HCT116 (cell line): ENCODE results near the gene ABCA5. TPM values are rescaled to one million over a fixed set of nuclear protein-coding genes. Genes with fewer than 3 reads are reported as not detected.

Source experiments
- ATAC-seq: fragments of 200-7000 bp; cut with Tn5 transposase; 2 replicates; pipeline ENCODE4 v1.9.1; 2020; ENCODE audit warnings: mild to moderate bottlenecking, moderate library complexity
- BruUV-seq: library from RNA; stranded (reverse); fragments of 400-500 nt; replicated peaks from 2 replicates; lab custom pipeline; 2021; lab: Mats Ljungman, UMichigan
- CTCF ChIA-PET: fragments of 300-600 bp; sonication (Branson Sonifier 250); formaldehyde crosslinking; loops from one replicate; lab custom pipeline; 2021; ENCODE audit warnings: antibody characterized with exemption; lab: Charles Lee
- POLR2A ChIA-PET: fragments of 300-600, 350-600 bp; sonication (Branson Sonifier 250); formaldehyde crosslinking; loops from one replicate; lab custom pipeline; 2021; ENCODE audit warnings: antibody characterized with exemption; lab: Charles Lee
- RAD21 ChIA-PET, 2 experiments: fragments of 300-600 bp; sonication (Branson Sonifier 250); formaldehyde crosslinking; loops; one replicate each; lab custom pipeline; 2023; ENCODE audit warnings: low total read pairs in 2 of 2; ENCODE audit not compliant: uncharacterized antibody in 2 of 2, unreplicated experiment in 2 of 2, low non-redundant PET in 1 of 2; lab: Charles Lee
- DNase-seq: peaks from one replicate; pipeline ENCODE4 v3.0.0-alpha.2; 2010; ENCODE audit warnings: low read depth, low spot score
- H2AFZ ChIP-seq: fragments of 200-600 bp; shearing (Covaris generic), sonication (generic); 2 replicates; pipeline ENCODE4 v1.6.1; 2017; ENCODE audit warnings: low read depth, mixed run types, mixed read lengths, antibody characterized with exemption, low read length; ENCODE audit not compliant: poor library complexity, severe bottlenecking
- H3K27ac ChIP-seq: 2 replicates; pipeline ENCODE4 v1.5.1; 2012; ENCODE audit warnings: low read depth, low read length
- H3K27me3 ChIP-seq: fragments of 200-600 bp; sonication (generic); 2 replicates; pipeline ENCODE4 v1.6.1; 2016; ENCODE audit warnings: mixed run types, low read length, mixed read lengths; ENCODE audit not compliant: insufficient read depth
- H3K36me3 ChIP-seq, 2 experiments: fragments of 200-500 bp in 1 of 2; fragments of 200-600 bp in 1 of 2; sonication (Bioruptor generic) in 1 of 2; sonication (generic) in 1 of 2; 2 replicates each; pipeline versions ENCODE4 v1.5.1 to v1.6.1; 2014 to 2016; ENCODE audit warnings: low read length in 2 of 2, inconsistent platforms in 1 of 2, mixed read lengths in 1 of 2, mixed run types in 1 of 2; ENCODE audit not compliant: insufficient read depth in 2 of 2, control insufficient read depth in 1 of 2
- H3K4me1 ChIP-seq, 2 experiments: fragments of 200-600 bp in 1 of 2; sonication (generic) in 1 of 2; 2 replicates each; pipeline versions ENCODE4 v1.5.1 to v1.6.1; 2012 to 2017; ENCODE audit warnings: low read length in 2 of 2, inconsistent platforms in 1 of 2, mild to moderate bottlenecking in 1 of 2, mixed read lengths in 1 of 2, mixed run types in 1 of 2, moderate library complexity in 1 of 2; ENCODE audit not compliant: insufficient read depth in 2 of 2, control insufficient read depth in 1 of 2
- H3K4me2 ChIP-seq: fragments of 200-600 bp; sonication (generic); 2 replicates; pipeline ENCODE4 v1.6.1; 2017; ENCODE audit warnings: mixed run types, low read length, mixed read lengths
- H3K4me3 ChIP-seq, 2 experiments: fragments of 200-600 bp in 1 of 2; sonication (generic) in 1 of 2; replicated peaks in 1 of 2; 2 replicates each; pipeline ENCODE4 v1.5.1; 2011 to 2016; ENCODE audit warnings: low read length in 2 of 2, control low read depth in 1 of 2, low read depth in 1 of 2, mild to moderate bottlenecking in 1 of 2, mixed read lengths in 1 of 2, mixed run types in 1 of 2
- H3K79me2 ChIP-seq: fragments of 200-600 bp; sonication (generic); 2 replicates; pipeline ENCODE4 v1.6.1; 2017; ENCODE audit warnings: mild to moderate bottlenecking, mixed run types, low read length, moderate library complexity, mixed read lengths; ENCODE audit not compliant: insufficient read depth
- H3K9ac ChIP-seq: fragments of 200-600 bp; sonication (generic); 2 replicates; pipeline ENCODE4 v1.6.1; 2016; ENCODE audit warnings: low read length, mixed read lengths
- H3K9me2 ChIP-seq: fragments of 200-600 bp; sonication (generic), shearing (Covaris generic); 2 replicates; pipeline ENCODE4 v1.6.1; 2017; ENCODE audit warnings: mixed run types, mild to moderate bottlenecking, moderate library complexity; ENCODE audit not compliant: insufficient read depth
- H3K9me3 ChIP-seq, 2 experiments: fragments of 200-500 bp in 1 of 2; fragments of 200-600 bp in 1 of 2; sonication (Bioruptor generic) in 1 of 2; sonication (generic) in 1 of 2; 2 replicates each; pipeline ENCODE4 v1.6.1; 2014 to 2017; ENCODE audit warnings: low read length in 2 of 2, mixed read lengths in 2 of 2, inconsistent platforms in 1 of 2, low read depth in 1 of 2, mild to moderate bottlenecking in 1 of 2, mixed run types in 1 of 2, moderate library complexity in 1 of 2; ENCODE audit not compliant: control insufficient read depth in 1 of 2, insufficient read depth in 1 of 2
- H4K20me1 ChIP-seq: fragments of 200-600 bp; sonication (generic), shearing (Covaris generic); 2 replicates; pipeline ENCODE4 v1.6.1; 2017; ENCODE audit warnings: mixed run types, mild to moderate bottlenecking, moderate library complexity; ENCODE audit not compliant: insufficient read depth
- CEBPB ChIP-seq: IDR thresholded peaks from 2 replicates; pipeline ENCODE4 v1.6.1; 2012; ENCODE audit warnings: low read depth
- ELF1 ChIP-seq: IDR thresholded peaks from 2 replicates; pipeline ENCODE4 v1.6.1; 2012; ENCODE audit warnings: low read depth, borderline replicate concordance
- EZH2phosphoT487 ChIP-seq: fragments of 200-600 bp; IDR thresholded peaks from 2 replicates; pipeline ENCODE4 v1.6.1; 2018; ENCODE audit warnings: antibody characterized with exemption, borderline replicate concordance
- FOSL1 ChIP-seq: IDR thresholded peaks from 2 replicates; pipeline ENCODE4 v1.6.1; 2012; ENCODE audit warnings: low read depth
- MAX ChIP-seq: IDR thresholded peaks from 2 replicates; pipeline ENCODE4 v1.6.1; 2012
- POLR2AphosphoS5 ChIP-seq: IDR thresholded peaks from 2 replicates; pipeline ENCODE4 v1.6.1; 2011; ENCODE audit warnings: mild to moderate bottlenecking, low read depth, low read length, moderate library complexity
- RAD21 ChIP-seq: IDR thresholded peaks from 2 replicates; pipeline ENCODE4 v1.6.1; 2012; ENCODE audit warnings: low read depth, mild to moderate bottlenecking
- SIN3A ChIP-seq: IDR thresholded peaks from 2 replicates; pipeline ENCODE4 v1.6.1; 2012; ENCODE audit warnings: low read depth
- SRF ChIP-seq: IDR thresholded peaks from 2 replicates; pipeline ENCODE4 v1.6.1; 2012; ENCODE audit warnings: low read depth
- TCF7L2 ChIP-seq: IDR thresholded peaks from 2 replicates; pipeline ENCODE4 v1.7.0; 2011; ENCODE audit warnings: borderline replicate concordance, inconsistent platforms; ENCODE audit not compliant: insufficient read depth, insufficient read length; ENCODE audit errors: extremely low read depth
- YY1 ChIP-seq: IDR thresholded peaks from 2 replicates; pipeline ENCODE4 v1.6.1; 2011; ENCODE audit warnings: low read length, low read depth, moderate library complexity, mild to moderate bottlenecking; ENCODE audit not compliant: insufficient replicate concordance; ENCODE audit errors: extremely low read depth
- ZFX ChIP-seq: fragments of 450-650 bp; IDR thresholded peaks from 2 replicates; pipeline ENCODE4 v1.6.1; 2017
- ZNF274 ChIP-seq: fragments of 200-500 bp; sonication (Bioruptor generic); IDR thresholded peaks from 2 replicates; pipeline ENCODE4 v1.6.1; 2014; ENCODE audit warnings: mild to moderate bottlenecking, low read depth, low read length, inconsistent platforms
- intact Hi-C: fragments of 100-400 bp; cut with micrococcal nuclease; formaldehyde crosslinking; loops from 2 replicates; pipeline ENCODE4 v1.10.0; 2022
- total RNA-seq: library from RNA; stranded (reverse); gene quantifications from one replicate; pipeline ENCODE4 v1.2.1, GENCODE V29; 2021; ENCODE audit not compliant: unreplicated experiment
- TF ChIP-seq, protein P1 (sequence below), 3 experiments: fragments of 200-600 bp in 1 of 3; sonication (generic) in 1 of 3; IDR thresholded peaks in 2 of 3; conservative IDR thresholded peaks in 1 of 3; 2 replicates each; pipeline ENCODE4 v1.5.1; 2012 to 2017; ENCODE audit warnings: low read depth in 2 of 3, low read length in 2 of 3, antibody characterized with exemption in 1 of 3, borderline replicate concordance in 1 of 3, control low read depth in 1 of 3, mild to moderate bottlenecking in 1 of 3, mixed read lengths in 1 of 3, mixed run types in 1 of 3, moderate library complexity in 1 of 3; ENCODE audit not compliant: insufficient read depth in 1 of 3
- TF ChIP-seq, protein P2 (sequence below): IDR thresholded peaks from 2 replicates; pipeline ENCODE4 v1.6.1; 2011; ENCODE audit warnings: mild to moderate bottlenecking, low read length, moderate library complexity; ENCODE audit not compliant: insufficient replicate concordance; ENCODE audit errors: extremely low read depth
- TF ChIP-seq, protein P3 (sequence below): IDR thresholded peaks from 2 replicates; pipeline ENCODE4 v1.6.1; 2012

ABCA5 gene
- total RNA-seq, 1 experiment from 2014 or later, result 6.8 TPM

GRCh38 chr17:69284646-69285045 lies 42.3 kb downstream of the ABCA5 start:
- intact Hi-C loops, result no loop called here
- BruUV-seq, result no TSS peak
- no peak overlapping the region for H2AFZ ChIP-seq
- no peak for TF ChIP-seq CEBPB
- ATAC-seq, result no peak
- H3K27me3 ChIP-seq, result no peaks in the 10 kb centered on the region
- H3K9me3 ChIP-seq, result no peaks in the 10 kb centered on the region
- H4K20me1 ChIP-seq, result no peaks in the 10 kb centered on the region
- RAD21 ChIA-PET, result no interaction called here
- no peak overlapping the region for H3K9ac ChIP-seq
- H3K4me2 ChIP-seq, result no peak overlapping the region
- no peaks in the 10 kb centered on the region for H3K79me2 ChIP-seq
- H3K27ac ChIP-seq, result no peak overlapping the region
- H3K9me2 ChIP-seq, result no peaks in the 10 kb centered on the region
- no peak for DNase-seq
- POLR2A ChIA-PET, result no interaction called here
- CTCF ChIA-PET, result no interaction called here
- peaks cover 0 to 6% of the 10 kb centered on the region in 2 experiments; a peak in 2 of 4 replicates for H3K4me1 ChIP-seq
- no peaks in the 10 kb centered on the region for H3K36me3 ChIP-seq
- H3K4me3 ChIP-seq, result no peak overlapping the region

- CTCF ChIA-PET, result no interaction called here
- no peaks in the 10 kb centered on the region for H3K9me3 ChIP-seq
- no peaks in the 10 kb centered on the region for H3K27me3 ChIP-seq
- H3K9ac ChIP-seq, result no peak overlapping the region
- no TSS peak for BruUV-seq
- H2AFZ ChIP-seq, result no peak overlapping the region
- TF ChIP-seq, protein P1, sequence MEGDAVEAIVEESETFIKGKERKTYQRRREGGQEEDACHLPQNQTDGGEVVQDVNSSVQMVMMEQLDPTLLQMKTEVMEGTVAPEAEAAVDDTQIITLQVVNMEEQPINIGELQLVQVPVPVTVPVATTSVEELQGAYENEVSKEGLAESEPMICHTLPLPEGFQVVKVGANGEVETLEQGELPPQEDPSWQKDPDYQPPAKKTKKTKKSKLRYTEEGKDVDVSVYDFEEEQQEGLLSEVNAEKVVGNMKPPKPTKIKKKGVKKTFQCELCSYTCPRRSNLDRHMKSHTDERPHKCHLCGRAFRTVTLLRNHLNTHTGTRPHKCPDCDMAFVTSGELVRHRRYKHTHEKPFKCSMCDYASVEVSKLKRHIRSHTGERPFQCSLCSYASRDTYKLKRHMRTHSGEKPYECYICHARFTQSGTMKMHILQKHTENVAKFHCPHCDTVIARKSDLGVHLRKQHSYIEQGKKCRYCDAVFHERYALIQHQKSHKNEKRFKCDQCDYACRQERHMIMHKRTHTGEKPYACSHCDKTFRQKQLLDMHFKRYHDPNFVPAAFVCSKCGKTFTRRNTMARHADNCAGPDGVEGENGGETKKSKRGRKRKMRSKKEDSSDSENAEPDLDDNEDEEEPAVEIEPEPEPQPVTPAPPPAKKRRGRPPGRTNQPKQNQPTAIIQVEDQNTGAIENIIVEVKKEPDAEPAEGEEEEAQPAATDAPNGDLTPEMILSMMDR (IDR thresholded peaks at IDR 0.05 in 2 of 3, conservative IDR thresholded peaks at IDR 0.05 in 1 of 3; ENCODE audit: borderline replicate concordance in 1 of 3, insufficient read depth in 1 of 3, low read depth in 2 of 3, low read length in 2 of 3), result no peak
- TF ChIP-seq, protein P2, sequence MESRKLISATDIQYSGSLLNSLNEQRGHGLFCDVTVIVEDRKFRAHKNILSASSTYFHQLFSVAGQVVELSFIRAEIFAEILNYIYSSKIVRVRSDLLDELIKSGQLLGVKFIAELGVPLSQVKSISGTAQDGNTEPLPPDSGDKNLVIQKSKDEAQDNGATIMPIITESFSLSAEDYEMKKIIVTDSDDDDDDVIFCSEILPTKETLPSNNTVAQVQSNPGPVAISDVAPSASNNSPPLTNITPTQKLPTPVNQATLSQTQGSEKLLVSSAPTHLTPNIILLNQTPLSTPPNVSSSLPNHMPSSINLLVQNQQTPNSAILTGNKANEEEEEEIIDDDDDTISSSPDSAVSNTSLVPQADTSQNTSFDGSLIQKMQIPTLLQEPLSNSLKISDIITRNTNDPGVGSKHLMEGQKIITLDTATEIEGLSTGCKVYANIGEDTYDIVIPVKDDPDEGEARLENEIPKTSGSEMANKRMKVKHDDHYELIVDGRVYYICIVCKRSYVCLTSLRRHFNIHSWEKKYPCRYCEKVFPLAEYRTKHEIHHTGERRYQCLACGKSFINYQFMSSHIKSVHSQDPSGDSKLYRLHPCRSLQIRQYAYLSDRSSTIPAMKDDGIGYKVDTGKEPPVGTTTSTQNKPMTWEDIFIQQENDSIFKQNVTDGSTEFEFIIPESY, result no peak
- no peak for TF ChIP-seq RAD21
- no peak for TF ChIP-seq ELF1
- TF ChIP-seq ZNF274, result no peak
- TF ChIP-seq SRF, result no peak
- TF ChIP-seq, protein P3, sequence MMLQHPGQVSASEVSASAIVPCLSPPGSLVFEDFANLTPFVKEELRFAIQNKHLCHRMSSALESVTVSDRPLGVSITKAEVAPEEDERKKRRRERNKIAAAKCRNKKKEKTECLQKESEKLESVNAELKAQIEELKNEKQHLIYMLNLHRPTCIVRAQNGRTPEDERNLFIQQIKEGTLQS, result no peak
- no peak for TF ChIP-seq SIN3A
- no peak for TF ChIP-seq EZH2phosphoT487
- TF ChIP-seq POLR2AphosphoS5, result no peak
- TF ChIP-seq MAX, result no peak
- no peak for TF ChIP-seq TCF7L2
- TF ChIP-seq YY1, result no peak
- TF ChIP-seq ZFX, result no peak
- TF ChIP-seq FOSL1, result no peak
- TF ChIP-seq, all 23 proteins: peak for 0
- Histone ChIP-seq H3K4me3 (no peak overlapping the region), H4K20me1 (no peaks in the 10 kb centered on the region), H3K79me2 (no peaks in the 10 kb centered on the region), H3K4me1 (peaks cover 0 to 3% of the 10 kb centered on the region in 2 experiments; a peak in 2 of 4 replicates), H3K9me2 (no peaks in the 10 kb centered on the region), H3K36me3 (no peaks in the 10 kb centered on the region), H3K4me2 (no peak overlapping the region), H3K27ac (no peak overlapping the region)
- intact Hi-C loops, result no loop called here
- RAD21 ChIA-PET, result no interaction called here
- DNase-seq (no peak), ATAC-seq (no peak)
- POLR2A ChIA-PET, result no interaction called here
Measured at GRCh38 chr17:69282002-69282401, 44.9 kb downstream of the ABCA5 start.
